Thyroid gland (tissue), 4 donors: ENCODE measurements around the gene GALNT9. TPM values are rescaled to one million over a fixed set of nuclear protein-coding genes. Genes with fewer than 3 reads are reported as not detected.

Experiments used
- DNase-seq, 2 donors: peaks; one replicate each; pipeline ENCODE4 v3.0.0-alpha.2; 2019
- H3K27ac ChIP-seq, 3 donors: fragments of 200-600 bp; sonication (generic); 1 replicate in 2 of 3; 2 replicates in 1 of 3; pipeline ENCODE4 v1.5.1; 2016 to 2019; ENCODE audit warnings: mild to moderate bottlenecking in 1 of 3, moderate library complexity in 1 of 3
- H3K27me3 ChIP-seq: fragments of 200-600 bp; sonication (generic); one replicate; pipeline ENCODE4 v1.5.1; 2019
- H3K36me3 ChIP-seq, 2 donors: fragments of 200-600 bp; sonication (generic); one replicate each; pipeline ENCODE4 v1.5.1; 2016 to 2019
- H3K4me1 ChIP-seq, 2 donors: fragments of 200-600 bp; sonication (generic); one replicate each; pipeline ENCODE4 v1.5.1; 2017 to 2019
- H3K4me3 ChIP-seq, 3 donors: fragments of 200-600 bp; sonication (generic); replicated peaks in 1 of 3; 1 replicate in 2 of 3; 2 replicates in 1 of 3; pipeline ENCODE4 v1.5.1; 2016; ENCODE audit warnings: mild to moderate bottlenecking in 1 of 3
- H3K9me3 ChIP-seq: fragments of 200-600 bp; sonication (generic); one replicate; pipeline ENCODE4 v1.5.1; 2017
- CTCF ChIP-seq, 6 experiments: fragments of 200-600 bp in 3 of 6; fragments of 450-650 bp in 3 of 6; sonication (generic) in 3 of 6; IDR thresholded peaks; one replicate each; pipeline ENCODE4 v1.5.1; 2016 to 2019; ENCODE audit warnings: antibody characterized with exemption in 6 of 6, mild to moderate bottlenecking in 2 of 6, inconsistent platforms in 1 of 6, moderate library complexity in 1 of 6
- POLR2A ChIP-seq, 2 donors: fragments of 450-650 bp; IDR thresholded peaks; one replicate each; pipeline ENCODE4 v1.6.1; 2017; ENCODE audit warnings: antibody characterized with exemption in 2 of 2, mild to moderate bottlenecking in 2 of 2, moderate library complexity in 1 of 2
- WGBS, 2 donors: methylation state at CpG; one replicate each; pipeline ENCODE4 v1.1.5; 2017; 5-methylcytosine and 5-hydroxymethylcytosine counted together
- intact Hi-C: fragments of 100-400 bp; cut with DNase I; formaldehyde crosslinking; loops from one replicate; pipeline ENCODE4 v1.15.1; 2023
- total RNA-seq, 4 donors: library from RNA; depleted of rRNA; stranded (reverse); fragments of >200 nt; gene quantifications; one replicate each; pipeline ENCODE4 v1.2.3, GENCODE V29; 2016

Gene GALNT9
- total RNA-seq, 4 donors from 2014 or later = 2.2 to 29.2 (median 15.9) TPM

- intact Hi-C loops = loop anchor here (10.0 kb wide), 1 partner anchor 86 kb away; no protein-coding TSS in a partner anchor
- 77 to 90% methylated on average over 4 to 17 of the region's 31 CpGs for WGBS, 2 donors
- no peak for DNase-seq
- H3K4me1 ChIP-seq = peaks cover 0 to 4% of the 10 kb centered on the region in 2 donors
- H3K36me3 ChIP-seq = no peaks in the 10 kb centered on the region
- H3K27me3 ChIP-seq = no peaks in the 10 kb centered on the region
- TF ChIP-seq CTCF (IDR thresholded peaks at IDR 0.05) (no peak), POLR2A (IDR thresholded peaks at IDR 0.05) (no peak)
- H3K4me3 ChIP-seq = no peak overlapping the region
- H3K27ac ChIP-seq = no peak overlapping the region
- no peaks in the 10 kb centered on the region for H3K9me3 ChIP-seq
Observed at GRCh38 chr12:132168311-132169031, 160.9 kb downstream of the GALNT9 start.

GRCh38 chr12:132167611-132168310, 161.6 kb downstream of the GALNT9 start:
- 48 to 57% methylated on average over 26 to 28 of the region's 30 CpGs for WGBS, 2 donors
- Histone ChIP-seq H3K4me1 (peaks cover 6 to 11% of the 10 kb centered on the region in 2 donors), H3K27me3 (no peaks in the 10 kb centered on the region), H3K4me3 (no peak overlapping the region), H3K27ac (no peak overlapping the region), H3K36me3 (no peaks in the 10 kb centered on the region), H3K9me3 (no peaks in the 10 kb centered on the region)
- DNase-seq = no peak
- intact Hi-C loops = loop anchor here (10.0 kb wide), 1 partner anchor 87 kb away; no protein-coding TSS in a partner anchor
- TF ChIP-seq POLR2A (IDR thresholded peaks at IDR 0.05) (no peak), CTCF (IDR thresholded peaks at IDR 0.05) (no peak)

GRCh38 chr12:132166801-132167591, 162.4 kb downstream of the GALNT9 start:
- 60 to 64% methylated on average over 9 to 10 of the region's 10 CpGs for WGBS, 2 donors
- DNase-seq = no peak
- no peak for TF ChIP-seq POLR2A (IDR thresholded peaks at IDR 0.05)
- TF ChIP-seq CTCF (IDR thresholded peaks at IDR 0.05) = no peak
- Histone ChIP-seq H3K27me3 (no peaks in the 10 kb centered on the region), H3K4me1 (peaks cover 10 to 17% of the 10 kb centered on the region in 2 donors), H3K4me3 (no peak overlapping the region), H3K36me3 (no peaks in the 10 kb centered on the region), H3K9me3 (no peaks in the 10 kb centered on the region), H3K27ac (no peak overlapping the region)
- intact Hi-C loops = loop anchor here (10.0 kb wide), 1 partner anchor 88 kb away; no protein-coding TSS in a partner anchor

- no peak for DNase-seq
- Histone ChIP-seq H3K9me3 (no peaks in the 10 kb centered on the region), H3K4me1 (peaks cover 10 to 17% of the 10 kb centered on the region in 2 donors), H3K27ac (no peak overlapping the region), H3K36me3 (no peaks in the 10 kb centered on the region), H3K4me3 (no peak overlapping the region), H3K27me3 (no peaks in the 10 kb centered on the region)
- intact Hi-C loops = loop anchor here (10.0 kb wide), 1 partner anchor 89 kb away; no protein-coding TSS in a partner anchor
- TF ChIP-seq CTCF (IDR thresholded peaks at IDR 0.05) (no peak), POLR2A (IDR thresholded peaks at IDR 0.05) (no peak)
- 90 to 94% methylated on average over 2 of the region's 2 CpGs for WGBS, 2 donors
Observed at GRCh38 chr12:132166093-132166492, 163.3 kb downstream of the GALNT9 start.
